PC-3 (cell line): ENCODE measurements around the gene ELP5. TPM values are rescaled to one million over a fixed set of nuclear protein-coding genes. Genes with fewer than 3 reads are reported as not detected.

ENCODE experiments used
- ATAC-seq: fragments of 200-7000 bp; cut with Tn5 transposase; 2 replicates; pipeline ENCODE4 v1.9.1; 2020; ENCODE audit warnings: mild to moderate bottlenecking, moderate library complexity
- BruUV-seq: library from RNA; stranded (reverse); fragments of 400-500 nt; replicated peaks from 2 replicates; lab custom pipeline; 2021; lab: Mats Ljungman, UMichigan
- CTCF ChIA-PET: fragments of 300-600 bp; sonication (Branson Sonifier 250); formaldehyde crosslinking; loops from one replicate; lab custom pipeline; 2022; ENCODE audit warnings: antibody characterized with exemption; lab: Charles Lee
- POLR2A ChIA-PET: fragments of 300-600 bp; sonication (Branson Sonifier 250); formaldehyde crosslinking; loops from one replicate; lab custom pipeline; 2022; ENCODE audit warnings: antibody characterized with exemption; ENCODE audit not compliant: unreplicated experiment; lab: Charles Lee
- DNase-seq: peaks from one replicate; pipeline ENCODE4 v3.0.0-alpha.2; 2015
- H2AFZ ChIP-seq: fragments of 300-600 bp; sonication (generic); 2 replicates; pipeline ENCODE4 v1.6.0; 2016; ENCODE audit warnings: antibody characterized with exemption, low read length
- H3F3A ChIP-seq: fragments of 300-600 bp; sonication (generic); one replicate; pipeline ENCODE4 v1.6.0; 2017; ENCODE audit warnings: antibody characterized with exemption, low read length, control low read depth, mild to moderate bottlenecking; ENCODE audit not compliant: unreplicated experiment
- H3K27ac ChIP-seq: fragments of 300-600 bp; sonication (generic); 2 replicates; pipeline ENCODE4 v1.5.1; 2016; ENCODE audit warnings: mild to moderate bottlenecking, low read length
- H3K27me3 ChIP-seq: fragments of 300-600 bp; sonication (generic); 2 replicates; pipeline ENCODE4 v1.6.1; 2016; ENCODE audit warnings: low read length, mixed read lengths
- H3K36me3 ChIP-seq: fragments of 300-600 bp; sonication (generic); 2 replicates; pipeline ENCODE4 v1.6.1; 2016; ENCODE audit warnings: low read depth, mixed run types, low read length, mixed read lengths
- H3K4me1 ChIP-seq: fragments of 300-600 bp; sonication (generic); 2 replicates; pipeline ENCODE4 v1.5.1; 2016; ENCODE audit warnings: low read length; ENCODE audit not compliant: insufficient read depth
- H3K4me2 ChIP-seq: fragments of 300-600 bp; sonication (generic); 2 replicates; pipeline ENCODE4 v1.6.0; 2016; ENCODE audit warnings: low read length
- H3K4me3 ChIP-seq: fragments of 300-600 bp; sonication (generic); 2 replicates; pipeline ENCODE4 v1.5.1; 2016; ENCODE audit warnings: mild to moderate bottlenecking, low read length, mixed read lengths
- H3K79me2 ChIP-seq: fragments of 300-600 bp; sonication (generic); 2 replicates; pipeline ENCODE4 v1.6.1; 2017; ENCODE audit warnings: low read length, mixed read lengths
- H3K9ac ChIP-seq: fragments of 300-600 bp; sonication (generic); 2 replicates; pipeline ENCODE4 v1.6.0; 2016; ENCODE audit warnings: mild to moderate bottlenecking, low read length
- H3K9me2 ChIP-seq: fragments of 300-600 bp; sonication (generic); replicated peaks from 2 replicates; pipeline ENCODE4 v1.6.1; 2016; ENCODE audit warnings: mixed run types, low read length, mixed read lengths
- H3K9me3 ChIP-seq: fragments of 300-600 bp; sonication (generic); 2 replicates; pipeline ENCODE4 v1.6.1; 2016; ENCODE audit warnings: low read length, mixed read lengths
- H4K20me1 ChIP-seq: fragments of 300-600 bp; sonication (generic); 2 replicates; pipeline ENCODE4 v1.6.1; 2016; ENCODE audit warnings: low read length, mixed read lengths
- EZH2 ChIP-seq: fragments of 300-600 bp; sonication (generic); IDR thresholded peaks from one replicate; pipeline ENCODE4 v1.6.1; 2017; ENCODE audit warnings: antibody characterized with exemption, mild to moderate bottlenecking, low read length; ENCODE audit not compliant: unreplicated experiment
- EZH2phosphoT487 ChIP-seq: fragments of 300-600 bp; sonication (generic); IDR thresholded peaks from 2 replicates; pipeline ENCODE4 v1.6.1; 2018; ENCODE audit warnings: mild to moderate bottlenecking, antibody characterized with exemption, low read length, borderline replicate concordance
- intact Hi-C: fragments of 100-400 bp; cut with micrococcal nuclease; formaldehyde crosslinking; loops from 2 replicates; pipeline ENCODE4 v1.9.0; 2023
- total RNA-seq: library from RNA; depleted of rRNA; stranded (reverse); fragments of >200 nt; gene quantifications from 2 replicates; pipeline ENCODE4 v1.2.3, GENCODE V29; 2014
- TF ChIP-seq, protein P1 (sequence below): fragments of 300-600 bp; sonication (generic); conservative IDR thresholded peaks from 2 replicates; pipeline ENCODE4 v1.5.1; 2017; ENCODE audit warnings: antibody characterized with exemption, low read depth, mild to moderate bottlenecking, low read length

Gene ELP5
- total RNA-seq, 1 experiment from 2014 or later: 67.5 TPM

DNA sequence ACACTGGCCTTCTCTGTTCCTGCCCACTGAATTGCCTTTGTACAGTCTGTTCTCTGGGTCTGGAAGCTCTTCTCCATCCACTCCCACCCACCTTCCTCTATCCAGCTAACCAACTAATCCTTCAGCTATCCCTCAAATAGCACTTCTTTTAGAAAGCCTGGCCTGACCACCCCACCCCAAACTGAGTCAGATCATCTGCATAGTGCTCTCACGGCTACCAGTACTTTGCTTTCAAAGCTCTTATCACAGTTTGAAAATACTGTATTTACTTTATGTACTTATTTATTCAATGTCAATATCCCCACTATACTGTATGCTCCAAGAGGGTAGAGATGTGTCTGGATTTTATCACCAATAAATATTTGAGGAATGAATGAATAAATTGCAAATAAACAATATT is 14.8 kb downstream of the ELP5 start:
- no peaks in the 10 kb centered on the region for H4K20me1 ChIP-seq
- POLR2A ChIA-PET: interaction anchor here (0.5 to 0.7 kb wide), 4 partner anchors 16 to 280 kb away, joined by 3 to 17 read pairs (median 4); partner anchors contain the start of gene SLC16A13
- no peak overlapping the region for H3K27ac ChIP-seq
- H3K9me2 ChIP-seq: no peaks in the 10 kb centered on the region
- H3K27me3 ChIP-seq: no peaks in the 10 kb centered on the region
- ATAC-seq: no peak; the same call in 1 of the 2 replicates
- no peaks in the 10 kb centered on the region for H3F3A ChIP-seq
- peaks cover 15% of the 10 kb centered on the region for H3K4me1 ChIP-seq
- intact Hi-C loops: no loop called here
- H3K4me2 ChIP-seq: no peak overlapping the region
- no peak overlapping the region for H3K4me3 ChIP-seq
- DNase-seq: no peak
- no peak overlapping the region for H2AFZ ChIP-seq
- no peaks in the 10 kb centered on the region for H3K9me3 ChIP-seq
- no peak for TF ChIP-seq EZH2
- peaks cover 10% of the 10 kb centered on the region for H3K79me2 ChIP-seq
- CTCF ChIA-PET: no interaction called here
- H3K9ac ChIP-seq: no peak overlapping the region
- no peaks in the 10 kb centered on the region for H3K36me3 ChIP-seq
- no TSS peak for BruUV-seq

DNA sequence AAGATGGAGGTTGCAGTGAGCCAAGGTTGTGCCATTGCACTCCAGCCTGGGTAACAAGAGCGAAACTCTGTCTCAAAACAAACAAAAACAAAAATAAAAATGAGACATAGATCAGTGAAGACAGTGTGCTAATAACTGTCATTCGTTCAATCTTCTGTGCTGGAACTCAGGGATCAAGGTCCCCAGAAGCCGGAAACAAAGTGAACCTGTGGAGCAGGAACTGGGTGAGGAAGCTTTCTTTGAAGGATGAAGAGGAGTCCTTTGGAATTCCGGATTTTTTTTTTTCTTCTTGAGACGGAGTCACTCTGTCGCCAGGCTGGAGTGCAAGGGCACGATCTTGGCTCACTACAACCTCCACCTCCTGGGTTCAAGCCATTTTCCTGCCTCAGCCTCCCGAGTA is 27.4 kb downstream of the ELP5 start:
- Histone ChIP-seq H3K9ac (no peak overlapping the region), H3K9me3 (no peaks in the 10 kb centered on the region), H3K4me3 (no peak overlapping the region), H3K36me3 (no peaks in the 10 kb centered on the region), H3K79me2 (no peaks in the 10 kb centered on the region), H3K27me3 (no peaks in the 10 kb centered on the region), H3K27ac (no peak overlapping the region), H4K20me1 (no peaks in the 10 kb centered on the region), H3K4me1 (peaks cover 10% of the 10 kb centered on the region), H3K4me2 (no peak overlapping the region), H3K9me2 (no peaks in the 10 kb centered on the region), H3F3A (no peaks in the 10 kb centered on the region), H2AFZ (no peak overlapping the region)
- DNase-seq (no peak), ATAC-seq (no peak)
- POLR2A ChIA-PET: no interaction called here
- CTCF ChIA-PET: no interaction called here
- no TSS peak for BruUV-seq
- intact Hi-C loops: no loop called here
- TF ChIP-seq, protein P1, sequence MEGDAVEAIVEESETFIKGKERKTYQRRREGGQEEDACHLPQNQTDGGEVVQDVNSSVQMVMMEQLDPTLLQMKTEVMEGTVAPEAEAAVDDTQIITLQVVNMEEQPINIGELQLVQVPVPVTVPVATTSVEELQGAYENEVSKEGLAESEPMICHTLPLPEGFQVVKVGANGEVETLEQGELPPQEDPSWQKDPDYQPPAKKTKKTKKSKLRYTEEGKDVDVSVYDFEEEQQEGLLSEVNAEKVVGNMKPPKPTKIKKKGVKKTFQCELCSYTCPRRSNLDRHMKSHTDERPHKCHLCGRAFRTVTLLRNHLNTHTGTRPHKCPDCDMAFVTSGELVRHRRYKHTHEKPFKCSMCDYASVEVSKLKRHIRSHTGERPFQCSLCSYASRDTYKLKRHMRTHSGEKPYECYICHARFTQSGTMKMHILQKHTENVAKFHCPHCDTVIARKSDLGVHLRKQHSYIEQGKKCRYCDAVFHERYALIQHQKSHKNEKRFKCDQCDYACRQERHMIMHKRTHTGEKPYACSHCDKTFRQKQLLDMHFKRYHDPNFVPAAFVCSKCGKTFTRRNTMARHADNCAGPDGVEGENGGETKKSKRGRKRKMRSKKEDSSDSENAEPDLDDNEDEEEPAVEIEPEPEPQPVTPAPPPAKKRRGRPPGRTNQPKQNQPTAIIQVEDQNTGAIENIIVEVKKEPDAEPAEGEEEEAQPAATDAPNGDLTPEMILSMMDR: no peak
- TF ChIP-seq EZH2phosphoT487: no peak
- no peak for TF ChIP-seq EZH2

DNA sequence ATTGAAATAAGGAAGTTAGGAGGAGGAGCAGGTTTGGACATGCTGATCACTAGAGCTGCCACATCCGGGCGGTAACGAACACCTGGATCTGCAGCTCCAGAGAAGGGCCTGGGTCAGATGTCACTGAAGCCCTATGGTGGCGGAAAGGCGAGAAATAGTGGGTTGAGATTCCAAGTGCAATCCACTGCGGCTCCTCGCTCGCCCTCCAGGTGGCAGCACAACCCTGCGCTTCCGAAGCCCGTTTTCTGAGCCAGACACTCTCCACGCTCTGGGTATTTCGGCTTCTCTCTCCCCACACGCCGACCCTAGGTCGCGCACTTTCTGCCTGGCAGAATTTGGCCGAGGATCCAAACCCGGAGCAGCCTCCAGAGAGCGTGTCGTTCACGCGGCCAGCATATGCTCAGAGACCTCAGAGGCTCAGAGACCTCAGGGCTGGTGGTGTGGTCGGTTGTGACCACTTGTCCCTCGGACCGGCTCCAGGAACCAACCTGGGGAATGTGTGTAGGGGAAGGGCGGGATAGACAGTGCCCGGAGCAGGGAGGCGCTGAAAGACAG is 28.6 kb downstream of the ELP5 start:
- H3K36me3 ChIP-seq: no peaks in the 10 kb centered on the region
- ATAC-seq (peak; percentile 76), DNase-seq (peak; percentile 78)
- H3K79me2 ChIP-seq: no peaks in the 10 kb centered on the region
- H3K4me3 ChIP-seq: peak overlapping the region; percentile 71
- H3K9me2 ChIP-seq: no peaks in the 10 kb centered on the region
- no peaks in the 10 kb centered on the region for H3K9me3 ChIP-seq
- TF ChIP-seq EZH2: no peak
- TF ChIP-seq, protein P1: peak; percentile 80
- no peak for TF ChIP-seq EZH2phosphoT487
- CTCF ChIA-PET: interaction anchor here (0.6 to 1.8 kb wide), 3 partner anchors 16 to 49 kb away, joined by 3 to 14 read pairs (median 4); no protein-coding TSS in a partner anchor
- intact Hi-C loops: loop anchor here (1.0 to 2.0 kb wide), 4 partner anchors 16 to 65 kb away; partner anchors contain the start of gene ELP5
- peaks cover 10% of the 10 kb centered on the region for H3K4me1 ChIP-seq
- H3K27ac ChIP-seq: peak overlapping the region; percentile 50
- H3K27me3 ChIP-seq: no peaks in the 10 kb centered on the region
- H3K9ac ChIP-seq: peak overlapping the region; percentile 64
- H3K4me2 ChIP-seq: peak overlapping the region; percentile 100
- BruUV-seq: no TSS peak
- POLR2A ChIA-PET: interaction anchor here (0.5 to 0.6 kb wide), 2 partner anchors 16 to 205 kb away, joined by 4 to 5 read pairs; no protein-coding TSS in a partner anchor
- H2AFZ ChIP-seq: peak overlapping the region; percentile 89
- H3F3A ChIP-seq: no peaks in the 10 kb centered on the region
- H4K20me1 ChIP-seq: no peaks in the 10 kb centered on the region
